Thyroid gland (tissue), 4 donors: ENCODE data around the gene PHC2. TPM values are rescaled to one million over a fixed set of nuclear protein-coding genes. Genes with fewer than 3 reads are reported as not detected.

Experiments used
- DNase-seq, 2 donors: peaks; one replicate each; pipeline ENCODE4 v3.0.0-alpha.2; 2019
- H3K27ac ChIP-seq, 3 donors: fragments of 200-600 bp; sonication (generic); 1 replicate in 2 of 3; 2 replicates in 1 of 3; pipeline ENCODE4 v1.5.1; 2016 to 2019; ENCODE audit warnings: mild to moderate bottlenecking in 1 of 3, moderate library complexity in 1 of 3
- H3K27me3 ChIP-seq: fragments of 200-600 bp; sonication (generic); one replicate; pipeline ENCODE4 v1.5.1; 2019
- H3K36me3 ChIP-seq, 2 donors: fragments of 200-600 bp; sonication (generic); one replicate each; pipeline ENCODE4 v1.5.1; 2016 to 2019
- H3K4me1 ChIP-seq, 2 donors: fragments of 200-600 bp; sonication (generic); one replicate each; pipeline ENCODE4 v1.5.1; 2017 to 2019
- H3K4me3 ChIP-seq, 3 donors: fragments of 200-600 bp; sonication (generic); replicated peaks in 1 of 3; 1 replicate in 2 of 3; 2 replicates in 1 of 3; pipeline ENCODE4 v1.5.1; 2016; ENCODE audit warnings: mild to moderate bottlenecking in 1 of 3
- H3K9me3 ChIP-seq: fragments of 200-600 bp; sonication (generic); one replicate; pipeline ENCODE4 v1.5.1; 2017
- POLR2A ChIP-seq, 2 donors: fragments of 450-650 bp; IDR thresholded peaks; one replicate each; pipeline ENCODE4 v1.6.1; 2017; ENCODE audit warnings: antibody characterized with exemption in 2 of 2, mild to moderate bottlenecking in 2 of 2, moderate library complexity in 1 of 2
- WGBS, 2 donors: methylation state at CpG; one replicate each; pipeline ENCODE4 v1.1.5; 2017; 5-methylcytosine and 5-hydroxymethylcytosine counted together
- intact Hi-C: fragments of 100-400 bp; cut with DNase I; formaldehyde crosslinking; loops from one replicate; pipeline ENCODE4 v1.15.1; 2023
- total RNA-seq, 4 donors: library from RNA; depleted of rRNA; stranded (reverse); fragments of >200 nt; gene quantifications; one replicate each; pipeline ENCODE4 v1.2.3, GENCODE V29; 2016
- TF ChIP-seq, protein P1 (sequence below), 6 experiments: fragments of 200-600 bp in 3 of 6; fragments of 450-650 bp in 3 of 6; sonication (generic) in 3 of 6; IDR thresholded peaks; one replicate each; pipeline ENCODE4 v1.5.1; 2016 to 2019; ENCODE audit warnings: antibody characterized with exemption in 6 of 6, mild to moderate bottlenecking in 2 of 6, inconsistent platforms in 1 of 6, moderate library complexity in 1 of 6

Gene PHC2
- total RNA-seq, 4 donors from 2014 or later: 86.8 to 150 (median 113) TPM

DNA sequence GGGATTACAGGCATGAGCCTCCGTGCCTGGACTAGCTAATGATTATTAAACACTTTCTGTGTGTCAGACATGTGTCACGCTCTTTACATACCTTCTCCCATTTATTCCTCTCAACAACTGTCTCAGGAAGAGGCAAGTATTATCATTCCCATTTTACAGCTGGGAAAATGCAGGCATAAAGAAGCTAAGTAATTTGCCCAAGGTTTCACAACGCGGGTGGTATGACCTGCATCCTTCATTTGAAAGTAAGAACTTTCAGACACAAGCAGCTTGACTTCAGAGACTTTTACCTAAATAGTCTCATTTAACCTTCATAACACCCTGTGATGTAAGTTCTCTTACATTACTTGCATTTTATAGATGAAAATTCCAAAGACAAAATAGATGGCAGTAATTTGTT, 40.5 kb upstream of the PHC2 start:
- WGBS, 2 donors: 91 to 96% methylated on average over 4 of the region's 4 CpGs
- no peak overlapping the region for H3K27ac ChIP-seq
- intact Hi-C loops: no loop called here

DNA sequence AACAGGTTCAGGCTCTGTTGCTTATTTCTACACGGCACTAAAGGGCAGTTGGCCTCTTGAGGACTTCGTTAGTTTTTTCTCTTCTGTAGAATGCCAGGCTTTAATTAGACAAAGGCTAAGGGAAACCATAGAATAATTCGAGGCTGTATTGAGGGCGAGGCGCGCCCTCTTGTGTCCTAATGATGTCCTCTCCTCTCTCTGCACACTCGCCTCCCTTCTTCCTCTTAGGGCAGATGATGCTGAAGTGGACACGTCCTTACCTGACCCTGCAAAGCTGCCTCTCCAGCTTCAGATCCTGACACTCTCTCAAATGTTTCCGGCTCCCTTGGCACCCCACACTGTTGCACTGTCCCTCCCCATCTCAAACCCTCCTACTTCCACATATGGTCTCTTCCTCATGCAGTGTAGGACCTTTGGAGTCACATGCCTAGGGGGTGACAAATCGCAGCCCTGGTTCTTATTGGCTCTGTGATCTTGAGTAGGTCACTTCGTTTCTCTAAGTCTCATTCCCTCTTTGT, 39.7 kb upstream of the PHC2 start:
- H3K9me3 ChIP-seq: no peaks in the 10 kb centered on the region
- H3K4me1 ChIP-seq: peaks cover 11 to 15% of the 10 kb centered on the region in 2 donors
- H3K27ac ChIP-seq: peak overlapping the region in 1 of 3 donors; percentile 30
- WGBS, 2 donors: 5% methylated on average over 11 of the region's 11 CpGs
- no peaks in the 10 kb centered on the region for H3K27me3 ChIP-seq
- DNase-seq: peak; percentile 83 to 84
- intact Hi-C loops: no loop called here
- H3K36me3 ChIP-seq: no peaks in the 10 kb centered on the region
- H3K4me3 ChIP-seq: no peak overlapping the region
- TF ChIP-seq POLR2A (IDR thresholded peaks at IDR 0.05): no peak
- TF ChIP-seq, protein P1, sequence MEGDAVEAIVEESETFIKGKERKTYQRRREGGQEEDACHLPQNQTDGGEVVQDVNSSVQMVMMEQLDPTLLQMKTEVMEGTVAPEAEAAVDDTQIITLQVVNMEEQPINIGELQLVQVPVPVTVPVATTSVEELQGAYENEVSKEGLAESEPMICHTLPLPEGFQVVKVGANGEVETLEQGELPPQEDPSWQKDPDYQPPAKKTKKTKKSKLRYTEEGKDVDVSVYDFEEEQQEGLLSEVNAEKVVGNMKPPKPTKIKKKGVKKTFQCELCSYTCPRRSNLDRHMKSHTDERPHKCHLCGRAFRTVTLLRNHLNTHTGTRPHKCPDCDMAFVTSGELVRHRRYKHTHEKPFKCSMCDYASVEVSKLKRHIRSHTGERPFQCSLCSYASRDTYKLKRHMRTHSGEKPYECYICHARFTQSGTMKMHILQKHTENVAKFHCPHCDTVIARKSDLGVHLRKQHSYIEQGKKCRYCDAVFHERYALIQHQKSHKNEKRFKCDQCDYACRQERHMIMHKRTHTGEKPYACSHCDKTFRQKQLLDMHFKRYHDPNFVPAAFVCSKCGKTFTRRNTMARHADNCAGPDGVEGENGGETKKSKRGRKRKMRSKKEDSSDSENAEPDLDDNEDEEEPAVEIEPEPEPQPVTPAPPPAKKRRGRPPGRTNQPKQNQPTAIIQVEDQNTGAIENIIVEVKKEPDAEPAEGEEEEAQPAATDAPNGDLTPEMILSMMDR (IDR thresholded peaks at IDR 0.05): peak; percentile 52 to 88 (median 80)

More for the DNA sequence above, 40.5 kb upstream of the PHC2 start:
- peaks cover 11 to 15% of the 10 kb centered on the region in 2 donors for H3K4me1 ChIP-seq
- no peaks in the 10 kb centered on the region for H3K36me3 ChIP-seq
- no peak for DNase-seq
- no peaks in the 10 kb centered on the region for H3K27me3 ChIP-seq
- H3K9me3 ChIP-seq: no peaks in the 10 kb centered on the region
- no peak for TF ChIP-seq POLR2A (IDR thresholded peaks at IDR 0.05)
- TF ChIP-seq, protein P1 (IDR thresholded peaks at IDR 0.05): no peak
- H3K4me3 ChIP-seq: no peak overlapping the region

DNA sequence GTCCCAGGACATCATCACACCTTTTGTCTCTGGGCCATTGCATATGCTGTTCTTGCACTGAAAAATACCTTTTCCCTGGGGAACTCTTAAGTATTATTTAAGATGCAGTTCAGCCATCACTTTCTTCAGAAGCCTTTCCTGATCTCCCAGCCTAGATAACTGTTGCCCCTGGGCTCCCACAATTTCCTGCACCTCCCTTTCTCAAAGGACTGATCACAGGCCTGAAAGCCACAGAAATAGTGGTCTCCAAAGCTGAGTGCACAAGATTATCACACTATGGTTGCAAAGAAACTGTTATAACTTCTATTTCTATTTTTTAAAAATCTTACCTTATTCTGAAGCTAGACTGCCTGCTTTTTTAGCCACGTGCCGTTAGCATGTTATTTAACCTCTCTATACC, 38.8 kb upstream of the PHC2 start:
- no peak for TF ChIP-seq POLR2A (IDR thresholded peaks at IDR 0.05)
- TF ChIP-seq, protein P1 (IDR thresholded peaks at IDR 0.05): no peak
- Histone ChIP-seq H3K36me3 (no peaks in the 10 kb centered on the region), H3K4me3 (no peak overlapping the region), H3K9me3 (no peaks in the 10 kb centered on the region), H3K4me1 (peaks cover 11 to 15% of the 10 kb centered on the region in 2 donors), H3K27ac (no peak overlapping the region), H3K27me3 (no peaks in the 10 kb centered on the region)
- 88 to 91% methylated on average over 2 of the region's 2 CpGs for WGBS, 2 donors
- intact Hi-C loops: loop anchor here (5.0 to 10.0 kb wide), 4 partner anchors 102 to 375 kb away; no protein-coding TSS in a partner anchor
- no peak for DNase-seq

DNA sequence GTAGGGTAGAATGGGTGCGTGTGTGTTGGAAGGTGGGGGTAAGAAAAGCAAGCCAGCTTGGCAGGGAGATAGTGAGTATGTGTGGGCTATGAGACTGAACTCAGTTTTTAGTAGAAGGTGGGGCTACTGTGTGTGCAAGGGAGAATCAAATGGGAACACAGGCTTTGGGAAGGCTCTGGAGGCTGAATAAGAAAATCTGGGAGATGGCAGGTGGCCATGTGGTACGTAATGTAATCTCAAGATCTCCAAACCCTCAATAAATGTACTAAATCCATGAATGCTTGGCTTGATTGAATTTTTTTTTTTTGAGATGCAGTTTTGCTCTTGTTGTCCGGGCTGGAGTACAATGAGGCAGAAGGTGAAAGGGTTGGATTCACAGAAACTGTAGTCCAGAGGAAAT, 38.1 kb upstream of the PHC2 start:
- H3K4me1 ChIP-seq: peaks cover 11 to 15% of the 10 kb centered on the region in 2 donors
- no peak for DNase-seq
- H3K4me3 ChIP-seq: no peak overlapping the region
- H3K27ac ChIP-seq: no peak overlapping the region
- H3K27me3 ChIP-seq: no peaks in the 10 kb centered on the region
- no peak for TF ChIP-seq POLR2A (IDR thresholded peaks at IDR 0.05)
- TF ChIP-seq, protein P1 (IDR thresholded peaks at IDR 0.05): no peak
- no peaks in the 10 kb centered on the region for H3K36me3 ChIP-seq
- 85 to 87% methylated on average over 3 of the region's 3 CpGs for WGBS, 2 donors
- no peaks in the 10 kb centered on the region for H3K9me3 ChIP-seq
- intact Hi-C loops: loop anchor here (5.0 to 10.0 kb wide), 4 partner anchors 102 to 374 kb away; no protein-coding TSS in a partner anchor

DNA sequence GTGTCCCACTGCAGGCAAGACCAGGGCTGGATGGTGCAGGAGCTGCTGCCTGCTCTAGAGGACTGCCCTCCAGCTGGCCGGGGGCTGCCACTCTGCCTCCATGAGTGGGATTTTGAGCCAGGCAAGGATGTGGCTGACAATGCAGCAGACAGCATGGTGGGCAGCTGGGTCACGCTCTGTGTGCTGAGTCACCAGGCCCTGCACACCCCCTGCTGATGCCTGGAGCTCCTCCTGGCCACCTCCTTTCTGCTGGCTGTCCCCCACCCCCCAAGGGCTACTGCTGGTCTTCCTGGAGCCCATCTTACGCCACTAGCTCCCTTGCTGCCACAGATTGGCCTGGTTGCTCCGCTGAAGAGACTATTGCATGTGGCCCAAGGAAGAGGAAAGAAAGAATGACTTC, 37.6 kb upstream of the PHC2 start:
- TF ChIP-seq POLR2A (IDR thresholded peaks at IDR 0.05): no peak
- TF ChIP-seq, protein P1 (IDR thresholded peaks at IDR 0.05): no peak
- intact Hi-C loops: loop anchor here (5.0 to 10.0 kb wide), 4 partner anchors 101 to 374 kb away; no protein-coding TSS in a partner anchor
- peaks cover 11 to 15% of the 10 kb centered on the region in 2 donors for H3K4me1 ChIP-seq

More for the DNA sequence above, 37.6 kb upstream of the PHC2 start:
- H3K4me3 ChIP-seq: no peak overlapping the region
- no peaks in the 10 kb centered on the region for H3K27me3 ChIP-seq
- H3K27ac ChIP-seq: no peak overlapping the region
- 77 to 96% methylated on average over 1 to 4 of the region's 4 CpGs for WGBS, 2 donors
- no peaks in the 10 kb centered on the region for H3K36me3 ChIP-seq
- no peak for DNase-seq
- H3K9me3 ChIP-seq: no peaks in the 10 kb centered on the region
